ENCODE results near the gene LPP. TPM values are rescaled to one million over a fixed set of nuclear protein-coding genes. Genes with fewer than 3 reads are reported as not detected.

Gene LPP
- total and polyA plus RNA-seq, 2 of the 13 experiments (the other 11 are each of a cell fraction or from before 2014, with no cell fraction given), result 19.2 to 29.9 TPM

DNA sequence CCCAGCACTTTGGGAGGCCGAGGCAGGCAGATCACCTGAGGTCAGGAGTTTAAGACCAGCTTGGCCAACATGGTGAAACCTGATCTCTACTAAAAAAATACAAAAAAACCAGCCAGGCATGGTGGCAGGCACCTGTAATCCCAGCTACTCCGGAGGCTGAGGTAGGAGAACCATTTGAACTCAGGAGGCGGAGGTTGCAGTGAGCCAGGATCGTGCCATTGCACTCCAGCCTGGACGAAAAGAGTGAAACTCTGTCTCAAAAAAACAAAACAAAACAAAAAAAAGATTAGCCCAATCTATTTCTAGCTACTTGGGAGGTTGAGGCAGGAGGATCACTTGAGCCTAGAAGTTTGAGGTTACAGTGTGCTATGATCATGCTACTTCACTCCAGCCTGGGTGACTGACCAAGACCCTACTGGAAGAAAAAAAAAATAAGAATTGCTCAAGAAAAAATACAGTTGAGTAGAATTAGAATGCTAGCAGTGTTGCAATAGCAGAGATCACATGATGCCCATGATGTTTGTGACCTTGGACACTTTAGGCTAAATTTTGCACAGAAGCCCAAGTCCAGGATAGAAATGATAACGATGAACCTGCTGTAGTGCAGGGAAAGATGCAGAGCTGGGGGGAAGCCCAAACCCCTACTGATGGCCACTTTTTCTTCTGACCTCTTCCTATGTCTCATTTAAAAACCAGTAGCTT, 162.2 kb downstream of the LPP start (continued):
- TF ChIP-seq NR2F1 (CRISPR knock-in tag; IDR thresholded peaks at IDR 0.05) (no peak), ZNF225 (CRISPR knock-in tag; IDR thresholded peaks at IDR 0.05) (no peak), ZNF441 (CRISPR knock-in tag; IDR thresholded peaks at IDR 0.05; ENCODE audit: borderline replicate concordance) (no peak), FOXA3 (CRISPR knock-in tag; IDR thresholded peaks at IDR 0.05) (peak; percentile 35; the same call in 1 of the 2 replicates), SMC3 (IDR thresholded peaks at IDR 0.05; ENCODE audit: low read length) (peak; percentile 3; the same call in 1 of the 2 replicates), GABPB1 (CRISPR knock-in tag; IDR thresholded peaks at IDR 0.05) (no peak), HOXD1 (CRISPR knock-in tag; IDR thresholded peaks at IDR 0.05) (0 out of 2 replicates have a peak, but pooled peaks have one; percentile 30), SOX6 (IDR thresholded peaks at IDR 0.05) (no peak), SOX6 (CRISPR knock-in tag; IDR thresholded peaks at IDR 0.05) (peak; percentile 49; the same call in 1 of the 2 replicates), BRD4 (CRISPR knock-in tag; IDR thresholded peaks at IDR 0.05) (no peak), ELF3 (CRISPR knock-in tag; IDR thresholded peaks at IDR 0.05) (0 out of 2 replicates have a peak, but pooled peaks have one; percentile 17), ZMYM4 (CRISPR knock-in tag; IDR thresholded peaks at IDR 0.05) (peak; percentile 73), PHF21A (CRISPR knock-in tag; IDR thresholded peaks at IDR 0.05) (peak; percentile 45; the same call in 1 of the 2 replicates), POGZ (CRISPR knock-in tag; IDR thresholded peaks at IDR 0.05) (peak; percentile 80)
- TF ChIP-seq, protein P1, sequence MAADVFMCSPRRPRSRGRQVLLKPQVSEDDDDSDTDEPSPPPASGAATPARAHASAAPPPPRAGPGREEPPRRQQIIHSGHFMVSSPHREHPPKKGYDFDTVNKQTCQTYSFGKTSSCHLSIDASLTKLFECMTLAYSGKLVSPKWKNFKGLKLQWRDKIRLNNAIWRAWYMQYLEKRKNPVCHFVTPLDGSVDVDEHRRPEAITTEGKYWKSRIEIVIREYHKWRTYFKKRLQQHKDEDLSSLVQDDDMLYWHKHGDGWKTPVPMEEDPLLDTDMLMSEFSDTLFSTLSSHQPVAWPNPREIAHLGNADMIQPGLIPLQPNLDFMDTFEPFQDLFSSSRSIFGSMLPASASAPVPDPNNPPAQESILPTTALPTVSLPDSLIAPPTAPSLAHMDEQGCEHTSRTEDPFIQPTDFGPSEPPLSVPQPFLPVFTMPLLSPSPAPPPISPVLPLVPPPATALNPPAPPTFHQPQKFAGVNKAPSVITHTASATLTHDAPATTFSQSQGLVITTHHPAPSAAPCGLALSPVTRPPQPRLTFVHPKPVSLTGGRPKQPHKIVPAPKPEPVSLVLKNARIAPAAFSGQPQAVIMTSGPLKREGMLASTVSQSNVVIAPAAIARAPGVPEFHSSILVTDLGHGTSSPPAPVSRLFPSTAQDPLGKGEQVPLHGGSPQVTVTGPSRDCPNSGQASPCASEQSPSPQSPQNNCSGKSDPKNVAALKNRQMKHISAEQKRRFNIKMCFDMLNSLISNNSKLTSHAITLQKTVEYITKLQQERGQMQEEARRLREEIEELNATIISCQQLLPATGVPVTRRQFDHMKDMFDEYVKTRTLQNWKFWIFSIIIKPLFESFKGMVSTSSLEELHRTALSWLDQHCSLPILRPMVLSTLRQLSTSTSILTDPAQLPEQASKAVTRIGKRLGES (CRISPR knock-in tag; IDR thresholded peaks at IDR 0.05; ENCODE audit: borderline replicate concordance), result no peak
- TF ChIP-seq, protein P2, sequence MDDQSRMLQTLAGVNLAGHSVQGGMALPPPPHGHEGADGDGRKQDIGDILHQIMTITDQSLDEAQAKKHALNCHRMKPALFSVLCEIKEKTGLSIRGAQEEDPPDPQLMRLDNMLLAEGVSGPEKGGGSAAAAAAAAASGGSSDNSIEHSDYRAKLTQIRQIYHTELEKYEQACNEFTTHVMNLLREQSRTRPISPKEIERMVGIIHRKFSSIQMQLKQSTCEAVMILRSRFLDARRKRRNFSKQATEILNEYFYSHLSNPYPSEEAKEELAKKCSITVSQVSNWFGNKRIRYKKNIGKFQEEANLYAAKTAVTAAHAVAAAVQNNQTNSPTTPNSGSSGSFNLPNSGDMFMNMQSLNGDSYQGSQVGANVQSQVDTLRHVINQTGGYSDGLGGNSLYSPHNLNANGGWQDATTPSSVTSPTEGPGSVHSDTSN (CRISPR knock-in tag; IDR thresholded peaks at IDR 0.05; ENCODE audit: borderline replicate concordance), result no peak
- TF ChIP-seq, protein P3, sequence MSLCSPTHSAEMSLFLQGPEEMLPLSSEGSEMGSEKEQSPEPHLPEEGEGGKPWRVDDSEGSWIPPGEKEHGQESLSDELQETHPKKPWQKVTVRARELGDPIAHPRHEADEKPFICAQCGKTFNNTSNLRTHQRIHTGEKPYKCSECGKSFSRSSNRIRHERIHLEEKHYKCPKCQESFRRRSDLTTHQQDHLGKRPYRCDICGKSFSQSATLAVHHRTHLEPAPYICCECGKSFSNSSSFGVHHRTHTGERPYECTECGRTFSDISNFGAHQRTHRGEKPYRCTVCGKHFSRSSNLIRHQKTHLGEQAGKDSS (CRISPR knock-in tag; IDR thresholded peaks at IDR 0.05; ENCODE audit: borderline replicate concordance, low read depth), result no peak
- TF ChIP-seq, protein P4, sequence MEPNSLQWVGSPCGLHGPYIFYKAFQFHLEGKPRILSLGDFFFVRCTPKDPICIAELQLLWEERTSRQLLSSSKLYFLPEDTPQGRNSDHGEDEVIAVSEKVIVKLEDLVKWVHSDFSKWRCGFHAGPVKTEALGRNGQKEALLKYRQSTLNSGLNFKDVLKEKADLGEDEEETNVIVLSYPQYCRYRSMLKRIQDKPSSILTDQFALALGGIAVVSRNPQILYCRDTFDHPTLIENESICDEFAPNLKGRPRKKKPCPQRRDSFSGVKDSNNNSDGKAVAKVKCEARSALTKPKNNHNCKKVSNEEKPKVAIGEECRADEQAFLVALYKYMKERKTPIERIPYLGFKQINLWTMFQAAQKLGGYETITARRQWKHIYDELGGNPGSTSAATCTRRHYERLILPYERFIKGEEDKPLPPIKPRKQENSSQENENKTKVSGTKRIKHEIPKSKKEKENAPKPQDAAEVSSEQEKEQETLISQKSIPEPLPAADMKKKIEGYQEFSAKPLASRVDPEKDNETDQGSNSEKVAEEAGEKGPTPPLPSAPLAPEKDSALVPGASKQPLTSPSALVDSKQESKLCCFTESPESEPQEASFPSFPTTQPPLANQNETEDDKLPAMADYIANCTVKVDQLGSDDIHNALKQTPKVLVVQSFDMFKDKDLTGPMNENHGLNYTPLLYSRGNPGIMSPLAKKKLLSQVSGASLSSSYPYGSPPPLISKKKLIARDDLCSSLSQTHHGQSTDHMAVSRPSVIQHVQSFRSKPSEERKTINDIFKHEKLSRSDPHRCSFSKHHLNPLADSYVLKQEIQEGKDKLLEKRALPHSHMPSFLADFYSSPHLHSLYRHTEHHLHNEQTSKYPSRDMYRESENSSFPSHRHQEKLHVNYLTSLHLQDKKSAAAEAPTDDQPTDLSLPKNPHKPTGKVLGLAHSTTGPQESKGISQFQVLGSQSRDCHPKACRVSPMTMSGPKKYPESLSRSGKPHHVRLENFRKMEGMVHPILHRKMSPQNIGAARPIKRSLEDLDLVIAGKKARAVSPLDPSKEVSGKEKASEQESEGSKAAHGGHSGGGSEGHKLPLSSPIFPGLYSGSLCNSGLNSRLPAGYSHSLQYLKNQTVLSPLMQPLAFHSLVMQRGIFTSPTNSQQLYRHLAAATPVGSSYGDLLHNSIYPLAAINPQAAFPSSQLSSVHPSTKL (CRISPR knock-in tag; IDR thresholded peaks at IDR 0.05), result peak; percentile 59
- TF ChIP-seq, protein P5, sequence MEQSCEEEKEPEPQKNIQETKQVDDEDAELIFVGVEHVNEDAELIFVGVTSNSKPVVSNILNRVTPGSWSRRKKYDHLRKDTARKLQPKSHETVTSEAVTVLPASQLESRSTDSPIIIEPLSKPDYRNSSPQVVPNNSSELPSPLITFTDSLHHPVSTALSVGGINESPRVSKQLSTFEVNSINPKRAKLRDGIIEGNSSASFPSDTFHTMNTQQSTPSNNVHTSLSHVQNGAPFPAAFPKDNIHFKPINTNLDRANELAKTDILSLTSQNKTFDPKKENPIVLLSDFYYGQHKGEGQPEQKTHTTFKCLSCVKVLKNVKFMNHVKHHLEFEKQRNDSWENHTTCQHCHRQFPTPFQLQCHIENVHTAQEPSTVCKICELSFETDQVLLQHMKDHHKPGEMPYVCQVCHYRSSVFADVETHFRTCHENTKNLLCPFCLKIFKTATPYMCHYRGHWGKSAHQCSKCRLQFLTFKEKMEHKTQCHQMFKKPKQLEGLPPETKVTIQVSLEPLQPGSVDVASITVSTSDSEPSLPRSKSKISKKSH (CRISPR knock-in tag; IDR thresholded peaks at IDR 0.05; ENCODE audit: borderline replicate concordance), result no peak
